Stimulated activated CD4-positive, alpha-beta T cell treated with anti-CD3 and anti-CD28 coated beads, Interleukin-15, amount 100 ng/mL, for 24 hours (primary cell): ENCODE measurements around the gene DOCK2.
"Not testable (repeated sequence)": the region's sequence is repeated elsewhere in the genome, so short reads cannot be mapped to it uniquely, and the experiment has no call there.

ENCODE experiments used
- DNase-seq: peaks from one replicate; pipeline ENCODE4 v3.0.0-alpha.2; 2020

The DOCK2 gene

DNA sequence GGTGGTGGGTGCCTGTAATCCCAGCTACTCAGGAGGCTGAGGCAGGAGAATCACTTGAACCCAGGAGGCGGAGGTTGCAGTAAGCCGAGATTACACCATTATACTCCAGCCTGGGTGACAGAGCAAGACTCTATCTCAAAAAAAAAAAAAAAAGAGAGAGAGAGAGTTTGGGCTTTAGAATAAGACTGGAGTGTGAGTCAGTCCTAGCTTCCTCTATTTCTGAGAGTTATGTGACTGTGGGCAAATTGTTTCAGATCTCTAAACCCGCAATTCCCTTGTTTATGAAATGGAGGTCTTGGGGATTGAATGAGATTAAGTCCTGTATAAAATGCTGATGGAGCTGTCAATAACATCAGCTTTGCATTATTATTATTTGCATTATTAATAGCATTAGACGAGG is 316.1 kb downstream of the DOCK2 start:
- DNase-seq = not testable (repeated sequence)

DNA sequence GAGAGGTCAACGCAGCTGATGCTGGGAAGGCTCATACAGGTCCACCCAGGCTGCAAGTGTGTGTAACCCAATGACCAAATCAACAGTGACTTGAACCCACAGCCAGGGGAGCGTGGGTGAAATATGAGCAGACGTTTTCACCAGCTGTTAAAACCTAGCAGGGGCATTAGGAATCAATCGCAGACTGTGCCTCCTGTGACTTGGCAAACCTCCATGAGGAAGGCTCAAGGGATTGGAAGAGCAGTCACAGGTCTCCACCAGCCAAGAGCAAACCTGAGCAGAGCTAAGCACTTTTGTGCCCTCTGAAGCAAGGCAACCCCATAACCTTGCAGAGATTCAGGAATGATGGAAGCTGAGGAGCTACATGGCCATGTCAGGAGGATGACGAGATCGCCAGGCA is 317.7 kb downstream of the DOCK2 start:
- DNase-seq = no peak

DNA sequence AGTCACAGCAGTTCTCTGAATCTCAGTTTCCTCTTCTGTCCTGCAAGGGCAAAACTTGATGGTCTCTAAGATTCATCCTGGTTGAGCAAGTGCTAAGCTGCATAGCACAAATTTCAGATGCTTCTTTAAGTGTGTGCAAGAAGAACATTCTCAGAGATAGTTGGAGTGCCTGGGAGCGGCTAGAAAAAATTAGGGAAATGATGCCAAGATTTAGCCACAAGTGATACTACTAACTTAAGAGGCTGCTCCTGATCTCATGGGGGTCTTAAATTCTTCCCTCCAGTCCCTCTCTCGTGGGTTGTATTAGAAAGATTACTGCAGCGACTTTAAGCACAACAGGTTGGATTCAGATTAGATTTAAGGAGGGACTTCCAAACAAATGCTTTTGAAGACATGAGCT is 319.1 kb downstream of the DOCK2 start:
- DNase-seq = no peak

DNA sequence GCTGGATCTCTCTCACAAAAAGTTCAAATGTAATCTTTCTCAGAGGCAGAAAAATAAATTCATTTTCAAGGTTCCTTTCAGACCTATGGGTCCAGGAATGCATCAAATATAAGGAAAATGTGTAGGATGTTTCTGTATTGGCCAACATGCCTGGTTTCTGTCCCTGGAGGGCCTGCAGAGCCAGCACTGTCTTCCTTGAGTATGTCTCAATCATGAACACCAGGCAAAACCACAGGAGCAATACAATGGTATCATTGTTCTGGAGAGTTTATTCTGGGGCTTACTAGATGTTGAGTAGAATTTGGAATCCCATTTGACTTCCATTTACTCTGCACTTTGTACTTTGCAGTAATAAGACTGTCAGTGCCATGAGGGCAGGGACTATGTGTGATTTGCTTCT is 319.7 kb downstream of the DOCK2 start:
- no peak for DNase-seq

DNA sequence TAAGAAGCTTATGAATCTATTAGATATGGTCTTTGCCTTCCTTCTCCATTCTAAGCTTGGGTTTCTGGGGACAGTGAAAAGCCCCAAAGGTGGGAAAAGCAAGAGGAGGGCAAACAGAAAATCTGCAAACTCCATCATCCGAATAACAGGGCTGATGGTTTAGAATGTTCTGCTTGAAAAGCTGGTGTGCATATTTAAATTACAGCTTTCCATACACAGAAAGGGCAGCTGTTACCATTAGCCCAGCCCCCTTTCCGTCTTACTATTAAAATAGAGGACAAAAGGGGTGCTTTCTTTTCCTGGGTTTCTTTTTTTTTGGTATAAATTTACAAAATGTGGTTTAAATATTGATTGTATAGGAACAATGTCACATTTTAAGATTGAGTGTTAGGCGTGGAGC is 321.2 kb downstream of the DOCK2 start:
- DNase-seq = no peak

DNA sequence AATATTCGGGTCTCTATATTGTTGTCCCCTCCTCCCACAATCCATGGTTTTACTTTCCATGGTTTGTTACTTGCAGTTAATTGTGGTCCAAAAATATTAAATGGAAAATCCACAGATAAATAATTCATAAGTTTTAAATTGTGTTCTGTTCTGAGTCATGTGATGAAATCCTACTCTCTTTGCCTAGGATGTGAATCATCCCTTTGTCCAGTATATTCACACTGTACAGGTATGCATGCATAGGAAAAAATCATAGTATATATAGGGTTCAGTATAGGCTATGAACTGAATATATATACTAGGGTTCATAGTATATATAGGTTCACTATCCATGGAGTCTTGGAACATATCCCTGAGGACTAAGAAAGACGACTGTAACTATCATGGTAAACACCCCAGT is 323.6 kb downstream of the DOCK2 start:
- no peak for DNase-seq

DNA sequence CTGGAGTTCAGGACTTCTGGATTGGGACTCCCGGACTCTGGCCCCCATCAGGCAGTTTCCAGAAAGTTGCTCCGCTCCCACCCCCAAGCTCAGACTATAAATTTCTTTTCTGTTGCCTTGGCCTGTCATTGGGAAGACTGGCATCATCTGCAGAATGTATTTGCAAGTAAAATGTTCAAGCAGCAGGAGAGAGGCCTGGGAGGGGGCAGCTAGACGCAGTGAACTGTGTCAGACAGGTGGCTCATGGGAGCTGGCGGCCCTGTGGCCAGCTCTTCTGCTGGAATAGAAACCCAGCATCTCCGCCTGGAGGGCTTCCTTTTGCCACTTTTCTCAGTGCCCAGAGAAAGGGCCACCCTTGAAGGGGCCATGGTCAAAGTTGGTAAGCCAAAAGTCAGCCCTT is 327.2 kb downstream of the DOCK2 start:
- no peak for DNase-seq

DNA sequence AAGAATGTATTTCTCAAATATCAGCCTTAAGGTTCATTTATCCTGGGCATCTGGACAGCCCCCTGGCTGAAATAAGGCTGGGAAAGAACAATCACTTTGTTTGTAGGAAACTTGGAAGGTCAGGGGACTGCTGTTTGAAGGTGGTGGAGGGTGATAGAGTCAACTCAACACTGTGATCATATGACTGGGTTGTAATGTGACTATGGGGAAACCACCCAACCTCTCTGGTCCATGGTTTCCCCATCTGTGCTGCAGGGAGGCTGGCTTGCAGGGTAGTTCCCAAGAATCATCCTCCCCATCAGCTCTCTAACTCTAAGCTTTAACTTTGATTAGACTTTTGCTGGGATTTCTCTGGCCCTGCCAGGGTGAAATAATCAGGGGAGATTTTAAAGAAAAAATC is 333.3 kb downstream of the DOCK2 start:
- no peak for DNase-seq

DNA sequence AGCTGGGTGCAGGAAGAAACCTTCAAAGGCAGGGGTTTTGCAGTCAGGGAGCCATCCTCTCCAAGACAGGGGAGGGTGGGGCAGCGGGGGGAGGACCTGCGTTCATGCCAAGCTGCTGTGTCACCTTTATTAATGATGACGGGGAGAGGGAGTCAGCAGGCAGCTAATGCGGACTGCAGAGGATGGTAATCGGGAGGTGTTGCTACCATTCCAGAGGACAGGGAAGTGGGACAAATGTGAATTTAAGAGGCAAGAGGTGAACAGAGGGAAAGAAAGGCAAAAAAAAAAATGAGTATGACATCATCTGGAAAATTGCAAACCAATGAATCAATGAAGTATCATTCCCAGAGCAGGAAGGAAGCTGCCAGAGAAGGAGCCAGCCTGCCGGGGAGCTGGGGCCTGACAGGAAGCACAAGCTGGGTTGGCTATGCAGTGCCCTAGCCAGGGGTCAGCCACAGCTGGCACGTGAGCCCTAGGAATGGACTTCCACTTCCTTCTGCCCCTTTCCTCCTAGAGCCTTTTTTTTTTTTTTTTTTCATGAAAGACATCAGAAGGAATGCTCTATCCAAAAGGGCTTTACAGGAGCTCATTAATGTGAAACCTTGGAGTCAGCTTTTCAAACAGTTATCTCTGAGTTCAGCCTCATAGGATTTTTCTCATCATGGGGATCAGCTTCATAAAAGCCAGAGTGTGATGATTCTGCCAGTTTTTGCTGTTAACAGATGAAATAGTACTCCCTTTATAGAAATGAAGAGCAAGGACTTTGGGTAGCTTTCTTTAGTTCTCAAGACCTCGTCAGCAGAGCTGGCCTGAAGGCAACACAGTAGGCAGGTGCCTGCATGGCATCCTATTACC is 334.1 kb downstream of the DOCK2 start:
- DNase-seq = no peak

DNA sequence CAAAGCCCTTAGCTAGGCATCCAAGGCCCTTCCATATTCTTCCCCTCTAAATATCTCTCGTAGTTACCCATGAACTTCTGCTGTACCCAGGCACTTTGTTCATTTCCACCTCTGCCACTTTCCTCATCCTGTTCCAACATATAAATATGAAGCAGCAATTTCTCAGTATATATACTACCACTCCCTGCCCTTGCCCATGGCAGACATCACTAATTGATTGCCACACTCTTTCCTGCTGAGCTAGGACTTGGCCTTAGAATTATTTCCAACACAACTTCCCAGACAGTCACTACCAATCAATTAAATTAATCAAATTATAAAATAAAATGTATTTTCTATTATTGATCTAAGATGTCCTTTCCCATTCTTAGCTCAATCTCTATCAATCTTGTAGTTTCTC is 334.7 kb downstream of the DOCK2 start:
- DNase-seq = no peak

DNA sequence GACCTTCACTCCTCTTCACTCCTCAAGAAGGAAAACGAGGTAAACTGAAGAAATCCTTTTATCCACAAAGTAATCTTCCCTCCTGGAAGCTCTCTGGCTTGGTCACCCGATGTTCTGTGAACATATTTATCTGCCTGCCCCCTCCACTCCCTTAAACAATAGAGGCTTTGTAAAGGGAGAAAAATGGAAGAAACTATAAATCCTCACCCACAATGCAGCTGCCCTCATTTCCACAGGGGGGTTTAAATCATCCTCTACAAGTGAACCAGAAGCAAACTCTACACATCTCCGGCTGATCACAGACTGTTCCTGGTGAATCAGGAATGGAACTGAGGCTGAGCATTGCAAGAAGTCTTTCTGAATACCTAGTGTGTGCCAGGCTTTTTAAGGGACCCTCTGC is 336.0 kb downstream of the DOCK2 start:
- DNase-seq = no peak

DNA sequence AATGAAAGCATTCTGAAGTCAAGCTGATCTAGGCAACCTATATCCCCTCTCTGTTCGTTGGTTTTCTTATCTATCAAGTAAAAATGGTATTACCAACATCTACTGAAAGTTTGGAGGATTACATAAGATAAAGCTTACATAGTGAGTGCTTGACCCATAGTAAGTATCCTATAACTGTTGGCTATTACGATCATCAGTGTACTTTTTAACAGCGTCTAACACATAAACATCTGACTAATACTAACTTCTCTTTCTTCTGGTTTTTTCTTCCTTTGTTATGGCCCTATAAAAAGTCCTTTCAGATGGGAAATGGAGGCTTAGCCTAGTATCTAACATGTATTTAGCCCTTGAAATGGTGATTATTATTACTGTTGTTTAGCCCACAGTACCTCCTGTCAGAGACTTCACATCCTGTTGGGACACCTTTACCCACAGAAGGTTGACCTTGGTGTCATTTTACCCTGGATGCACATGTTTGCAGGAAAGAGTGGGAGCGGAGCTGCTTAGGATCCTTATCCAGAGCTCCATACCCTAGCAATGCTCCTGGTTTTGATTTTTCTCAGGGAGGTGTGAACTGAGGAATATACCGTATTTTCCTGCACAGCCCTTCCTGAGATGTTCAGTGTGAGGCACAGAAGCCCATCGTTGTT is 337.2 kb downstream of the DOCK2 start:
- no peak for DNase-seq

DNA sequence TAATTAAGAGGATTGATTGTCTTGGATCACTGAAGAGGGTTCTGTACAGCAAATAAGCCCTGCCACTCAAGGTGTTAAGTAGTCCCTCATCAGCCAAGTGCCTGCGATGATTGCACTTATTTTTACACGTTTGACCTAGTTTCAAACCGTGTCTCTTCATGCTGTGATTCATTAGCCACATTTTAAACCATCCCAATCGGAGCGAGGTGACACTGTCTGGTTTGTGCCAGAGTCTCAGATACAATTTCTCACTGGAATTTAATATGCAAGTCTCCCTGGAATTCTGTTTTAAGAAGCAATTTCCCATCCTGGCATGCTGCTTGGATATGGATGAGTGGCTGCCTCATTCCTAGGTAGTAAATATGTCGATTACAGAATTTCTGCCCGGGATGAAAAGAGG is 341.6 kb downstream of the DOCK2 start:
- DNase-seq = no peak

DNA sequence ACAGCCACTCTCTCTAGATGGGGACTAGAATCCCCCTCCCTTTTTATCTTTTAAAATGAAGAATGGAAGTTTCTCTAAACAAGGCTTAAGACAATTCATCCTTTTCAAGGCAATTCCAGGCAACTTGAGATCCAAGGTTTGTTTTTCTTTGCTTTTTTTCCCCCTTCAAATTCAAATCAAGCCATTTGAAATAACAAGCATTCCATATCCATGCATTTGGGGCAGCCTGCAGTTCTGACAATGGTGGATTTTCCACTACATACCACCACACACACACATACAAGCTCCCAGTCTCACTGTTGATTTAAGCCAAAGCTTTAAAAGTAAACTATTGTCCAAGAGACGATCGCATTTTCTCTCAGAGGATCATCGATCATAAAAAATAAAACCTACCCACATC is 342.8 kb downstream of the DOCK2 start:
- DNase-seq = no peak

DNA sequence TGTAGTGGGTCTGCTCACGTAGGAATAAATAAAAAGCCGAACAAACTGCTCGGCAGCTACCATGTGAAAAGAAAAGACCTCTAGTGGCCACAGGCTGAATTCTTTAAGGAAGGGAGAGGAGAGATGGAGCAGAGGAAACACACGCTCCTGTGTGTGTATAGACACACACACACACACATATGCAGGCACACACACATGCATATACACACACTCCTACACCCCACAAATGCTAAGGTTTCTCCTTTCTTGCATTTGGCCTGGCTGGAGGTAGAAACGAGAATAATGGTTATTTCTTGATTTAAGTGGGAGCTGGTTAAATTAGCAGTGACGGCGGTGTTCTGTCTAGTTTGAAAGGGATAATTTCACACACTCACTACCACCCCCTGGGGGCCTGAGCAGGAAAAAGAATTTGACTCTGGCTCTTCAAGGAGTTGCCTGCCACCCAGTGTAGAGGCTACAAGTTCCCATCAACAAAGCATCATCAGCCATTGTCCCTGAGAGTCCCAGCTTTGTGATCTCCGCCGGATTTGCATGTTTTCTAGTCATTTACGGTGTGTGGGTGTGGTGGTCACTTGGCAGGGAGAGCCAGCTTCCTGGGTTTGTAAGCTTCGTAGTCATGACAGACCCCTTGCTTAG is 343.5 kb downstream of the DOCK2 start, which contains the start of gene INSYN2B:
Gene INSYN2B (minus strand): TSS at position 78 of the 636 bp plus-strand sequence. CDS start 96,597 bp downstream, outside the sequence.
- peak; percentile 28 for DNase-seq

DNA sequence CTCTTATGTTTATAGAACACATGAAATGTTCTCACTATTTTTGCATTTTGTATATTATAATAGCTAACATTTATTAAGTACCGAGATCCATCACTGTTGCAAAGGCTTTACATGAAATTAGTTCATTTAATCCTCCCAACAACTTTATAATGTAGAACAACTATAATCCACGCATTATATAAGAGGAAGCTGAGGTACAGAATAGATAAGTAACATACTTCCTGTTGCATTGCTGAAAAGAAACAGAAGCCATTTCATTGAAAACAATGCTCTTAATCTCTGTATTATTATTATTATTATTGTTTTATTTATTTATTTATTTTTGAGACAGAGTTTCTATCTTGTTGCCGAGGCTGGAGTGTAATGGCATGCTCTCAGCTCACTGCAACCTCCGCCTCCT is 351.1 kb downstream of the DOCK2 start:
- no peak for DNase-seq

DNA sequence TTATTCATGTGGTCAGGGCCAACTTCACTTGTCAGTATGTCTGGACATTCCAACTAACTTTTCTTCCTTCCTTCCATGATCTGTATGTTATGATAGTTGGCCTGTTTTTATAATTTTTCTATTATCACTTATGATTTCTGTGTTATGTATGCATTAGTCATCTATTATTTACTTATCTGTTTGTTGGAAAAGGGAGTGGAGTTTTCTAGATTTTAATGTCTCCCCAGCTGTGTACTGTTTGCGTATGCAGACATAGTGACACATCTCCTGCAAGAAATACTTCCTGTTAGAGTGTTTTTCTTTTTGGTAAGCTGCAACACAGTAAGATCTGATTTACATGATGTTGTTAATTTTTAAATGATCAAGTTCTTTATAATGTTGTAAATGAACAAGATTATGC is 351.9 kb downstream of the DOCK2 start:
- no peak for DNase-seq

DNA sequence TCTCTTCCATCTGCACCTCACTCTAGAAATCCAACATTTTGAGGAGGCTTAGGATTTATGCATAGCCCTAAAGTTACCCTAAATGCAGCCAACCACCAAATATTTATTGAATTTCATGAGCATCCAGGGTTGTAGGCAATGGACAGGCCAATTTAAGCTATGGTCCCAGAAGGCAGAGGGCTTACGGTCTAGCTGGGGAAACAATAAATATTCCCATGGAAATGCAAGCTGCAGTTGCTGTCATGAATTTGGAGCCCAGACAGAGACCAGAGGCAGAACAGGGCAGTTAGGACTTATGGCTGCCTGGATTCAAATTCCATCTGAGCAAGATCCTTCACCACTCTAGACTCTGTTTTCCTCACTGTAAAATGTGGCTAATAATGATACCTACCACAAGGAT is 352.3 kb downstream of the DOCK2 start:
- no peak for DNase-seq

DNA sequence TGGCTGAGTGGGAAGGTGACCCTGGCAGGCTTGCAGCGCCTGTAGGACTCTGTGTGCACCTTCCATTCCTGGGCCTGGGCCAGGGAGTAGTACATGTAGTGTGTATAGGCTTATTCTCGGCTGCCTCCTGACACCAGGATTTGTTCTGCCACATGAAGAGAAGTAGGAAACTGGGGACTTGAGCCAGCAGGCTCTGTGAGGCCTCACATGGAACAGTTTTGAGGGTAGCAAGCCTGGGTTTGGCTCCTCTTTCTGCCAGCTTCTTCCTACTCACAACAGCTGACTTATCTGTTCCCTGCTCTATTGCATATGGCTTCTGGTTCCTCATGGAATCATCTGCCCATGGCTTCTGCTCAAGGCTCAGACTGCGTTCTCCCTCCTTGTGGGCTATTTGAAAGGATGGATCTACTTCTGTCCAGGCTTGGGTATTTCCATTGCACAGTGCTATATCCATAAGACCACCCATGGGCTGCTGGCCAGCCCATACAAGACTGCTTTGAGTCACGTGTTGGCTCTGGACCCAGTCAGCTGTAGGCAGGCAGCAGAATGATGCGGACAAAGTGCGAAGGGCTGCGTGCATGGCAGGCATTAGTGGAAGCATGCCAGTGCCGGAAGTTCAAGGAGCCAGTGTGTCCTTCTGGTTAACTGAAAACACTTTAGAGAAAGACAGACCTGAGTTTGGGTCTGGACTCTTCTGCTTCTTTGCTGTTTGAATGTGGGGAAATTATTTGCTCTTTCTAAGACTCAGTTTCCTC is 354.2 kb downstream of the DOCK2 start:
- DNase-seq = no peak

DNA sequence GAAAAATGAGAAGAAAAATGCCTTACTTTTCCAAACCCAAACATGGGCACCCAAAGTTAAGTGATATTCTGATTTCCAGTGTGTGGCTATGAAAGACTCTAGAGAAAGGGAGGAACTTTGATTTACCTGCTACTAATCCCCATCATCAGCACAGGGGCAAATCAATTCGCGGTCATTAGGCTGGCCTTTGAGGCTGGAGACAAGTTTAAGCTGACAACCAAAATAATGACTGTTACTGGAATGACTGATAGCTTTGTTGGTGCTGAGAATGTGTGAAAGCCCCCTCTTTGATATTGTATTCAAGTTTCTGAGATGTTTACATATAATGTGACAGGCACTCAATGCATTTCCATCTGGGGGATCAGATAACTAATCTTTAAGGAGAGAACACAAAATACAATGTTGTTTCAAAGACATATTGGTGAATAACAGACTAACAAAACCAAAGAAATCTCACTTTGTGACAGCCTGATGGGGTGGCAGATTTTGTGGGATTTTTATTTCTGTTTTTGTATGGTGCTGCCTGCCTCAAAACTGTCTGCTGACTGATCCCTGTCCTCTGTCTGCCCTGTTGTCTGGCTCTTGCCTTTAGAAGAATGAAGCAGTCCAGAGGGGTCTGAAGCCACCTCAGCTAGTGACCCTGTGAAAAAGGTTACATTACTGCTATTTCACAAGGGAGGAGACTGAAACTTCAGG is 355.9 kb downstream of the DOCK2 start:
- DNase-seq = no peak

DNA sequence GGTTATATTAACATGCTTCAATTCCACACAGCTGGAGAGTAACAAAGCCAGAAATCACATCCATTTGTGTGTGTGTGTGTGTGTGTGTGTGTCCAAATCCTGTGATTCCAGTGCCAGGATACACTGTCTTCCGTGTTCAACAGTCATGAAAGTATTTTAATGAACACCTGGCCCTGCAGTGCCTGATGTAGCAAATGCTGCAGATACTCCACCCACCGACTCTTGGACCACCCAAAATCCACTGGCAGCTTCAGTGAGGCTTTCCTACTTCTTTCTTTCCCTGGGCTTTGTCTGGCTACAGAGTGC is 356.4 kb downstream of the DOCK2 start:
- DNase-seq = no peak

DNA sequence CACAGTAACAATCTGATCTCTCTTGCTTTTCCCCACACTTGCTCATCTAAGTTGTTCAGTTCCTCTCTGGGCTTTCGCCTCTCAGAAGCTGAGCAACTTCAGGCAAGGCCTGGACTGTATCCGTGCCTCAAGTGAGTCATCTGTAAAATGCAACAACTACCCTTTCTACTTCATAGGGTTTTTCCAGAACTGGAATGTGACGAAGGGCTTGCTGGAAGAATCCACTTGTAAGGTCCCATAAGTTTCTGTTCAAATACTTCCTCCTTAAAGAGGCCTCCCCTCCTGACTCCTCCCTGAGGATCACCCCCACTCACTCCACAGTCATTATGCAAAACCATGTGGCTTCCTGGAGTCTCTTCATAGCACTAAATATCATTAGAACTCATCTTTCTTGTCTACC is 360.7 kb downstream of the DOCK2 start:
- DNase-seq = no peak

DNA sequence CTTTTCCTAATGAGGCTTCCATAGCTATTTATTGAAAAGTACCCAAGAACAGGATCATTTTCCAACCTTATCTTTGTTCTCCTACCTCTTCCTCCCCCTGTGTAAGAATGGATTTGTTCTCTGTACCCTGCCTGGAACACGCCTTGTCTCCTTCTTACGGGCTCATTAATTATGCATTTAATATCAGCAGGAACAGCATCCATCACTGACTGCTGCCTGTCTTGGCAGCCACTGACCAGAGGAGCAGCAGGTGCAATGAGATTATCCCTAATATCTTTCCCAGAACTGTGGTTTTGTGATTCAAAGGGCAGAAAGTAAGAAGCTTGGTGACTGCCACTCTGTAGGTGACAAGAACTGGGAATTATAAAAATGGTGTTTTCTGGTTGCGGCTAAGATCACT is 362.5 kb downstream of the DOCK2 start:
- no peak for DNase-seq
